Measurements from ENCODE around the gene TFDP3.

TFDP3 gene

GRCh38 chrX:133185938-133186337 lies 32.2 kb downstream of the TFDP3 start:
- no peak for DNase-seq (ENCODE audit: low spot score)

- no peak for DNase-seq (ENCODE audit: low spot score)
Measured at GRCh38 chrX:133185119-133185518, 33.0 kb downstream of the TFDP3 start.

- DNase-seq (ENCODE audit: low spot score) = no peak
Measured at GRCh38 chrX:133183806-133184205, 34.3 kb downstream of the TFDP3 start.

GRCh38 chrX:133179500-133179899 lies 38.7 kb downstream of the TFDP3 start:
- DNase-seq (ENCODE audit: low spot score) = no peak

- no peak for DNase-seq (ENCODE audit: low spot score)
Measured at GRCh38 chrX:133177202-133177601, 41.0 kb downstream of the TFDP3 start.

GRCh38 chrX:133175605-133176004 lies 42.5 kb downstream of the TFDP3 start:
- no peak for DNase-seq (ENCODE audit: low spot score)

GRCh38 chrX:133175162-133175561 lies 43.0 kb downstream of the TFDP3 start:
- DNase-seq (ENCODE audit: low spot score) = no peak

GRCh38 chrX:133171962-133172708 lies 46.0 kb downstream of the TFDP3 start:
- no peak for DNase-seq (ENCODE audit: low spot score)
